ENCODE measurements around the gene SERINC5.

- TF ChIP-seq LEF1 (IDR thresholded peaks at IDR 0.05; ENCODE audit: borderline replicate concordance) (no peak), SUZ12 (IDR thresholded peaks at IDR 0.05) (no peak), FOXK2 (IDR thresholded peaks at IDR 0.05) (no peak), HDGF (IDR thresholded peaks at IDR 0.05; ENCODE audit: borderline replicate concordance) (no peak), CTBP1 (IDR thresholded peaks at IDR 0.05; ENCODE audit: borderline replicate concordance) (no peak), ZNF384 (IDR thresholded peaks at IDR 0.05) (no peak), SP1 (IDR thresholded peaks at IDR 0.05) (no peak), BHLHE40 (IDR thresholded peaks at IDR 0.05; ENCODE audit: borderline replicate concordance) (no peak), NFRKB (IDR thresholded peaks at IDR 0.05) (no peak), FOXM1 (IDR thresholded peaks at IDR 0.05; ENCODE audit: borderline replicate concordance) (no peak)
These were observed 26.0 kb downstream of the SERINC5 start for GRCh38 chr5:80229902-80230255.

Measured in HEK293T (cell line).